Urothelium cell line (cell line): Measurements from ENCODE around the gene PKNOX1.
A peak's percentile ranks its signal among the peaks of the same experiment; 100 is the strongest.
"Not testable (repeated sequence)": the region's sequence is repeated elsewhere in the genome, so short reads cannot be mapped to it uniquely, and the experiment has no call there.

Source experiments
- DNase-seq: peaks from one replicate; pipeline ENCODE4 v3.0.0; 2011; ENCODE audit warnings: low spot score, mixed read lengths
- FAIRE-seq: peaks from 2 replicates; lab custom pipeline; 2011; peaks lifted over from hg19 to GRCh38; lab: Jason Lieb, UNC

The PKNOX1 gene

DNA sequence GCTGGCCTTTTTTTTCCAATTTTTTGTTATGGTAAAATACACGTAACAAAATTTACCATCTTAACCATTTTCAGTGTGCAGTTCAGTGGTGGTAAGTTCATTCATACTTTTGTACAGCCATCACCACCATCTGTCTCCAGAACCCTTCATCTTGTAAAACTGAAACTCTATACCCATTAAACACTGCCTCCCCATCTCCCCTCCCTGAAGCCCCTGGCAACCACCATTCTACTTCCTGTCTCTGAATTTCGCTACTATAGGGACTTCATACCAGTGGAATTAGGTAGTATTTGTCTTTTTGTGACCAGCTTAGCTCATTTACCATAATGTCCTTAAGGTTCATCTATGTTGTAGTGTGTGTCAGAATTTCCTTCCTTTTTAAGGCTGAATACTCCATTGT, 8.7 kb downstream of the PKNOX1 start:
- no peak for FAIRE-seq
- DNase-seq, result no peak

DNA sequence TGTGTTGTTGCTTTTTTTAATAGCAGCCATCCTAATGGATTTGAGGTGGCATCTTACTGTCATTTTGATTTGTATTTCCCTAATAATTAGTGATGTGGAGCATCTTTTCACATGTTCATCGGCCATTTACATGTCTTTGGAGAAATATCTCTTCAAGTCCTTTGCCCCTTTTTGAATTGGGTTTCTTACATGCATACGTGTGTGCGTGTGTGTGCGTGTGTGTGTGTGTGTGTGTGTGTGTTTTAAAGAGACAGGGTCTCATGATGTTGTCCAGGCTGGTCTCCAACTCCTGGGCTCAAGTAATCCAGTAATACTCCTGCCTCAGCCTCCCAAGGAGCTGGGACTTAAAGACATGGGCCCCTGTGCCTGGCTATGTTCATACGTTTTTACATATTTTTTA, 9.5 kb downstream of the PKNOX1 start:
- DNase-seq, result no peak
- no peak for FAIRE-seq

DNA sequence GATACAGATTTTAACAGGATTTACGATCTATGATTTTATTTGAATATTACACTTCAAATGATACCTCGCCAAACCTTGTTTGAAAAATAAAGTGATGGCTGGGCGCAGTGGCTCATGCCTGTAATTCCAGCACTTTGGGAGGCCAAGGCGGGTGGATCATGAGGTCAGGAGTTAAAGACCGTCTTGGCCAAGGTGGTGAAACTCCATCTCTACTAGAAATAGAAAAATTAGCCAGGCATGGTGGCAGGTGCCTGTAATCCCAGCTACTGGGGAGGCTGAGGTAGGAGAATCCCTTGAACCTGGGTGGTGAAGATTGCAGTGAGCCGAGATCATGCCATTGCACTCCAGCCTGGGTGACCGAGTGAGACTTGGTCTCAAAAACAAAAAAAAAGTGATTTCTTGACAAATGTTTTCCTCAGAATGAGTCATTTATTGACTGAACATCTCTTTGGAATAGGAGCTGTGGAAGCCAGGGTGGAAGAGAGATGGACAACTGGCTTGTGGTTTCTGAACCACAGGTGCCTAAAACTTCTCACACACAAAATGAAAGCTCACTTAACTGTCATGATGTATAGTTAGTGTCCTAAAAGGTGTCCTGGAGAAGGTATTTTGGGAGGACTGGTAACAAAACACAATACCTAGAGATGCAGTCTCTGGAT, 11.9 kb downstream of the PKNOX1 start:
- DNase-seq (no peak), FAIRE-seq (no peak)

DNA sequence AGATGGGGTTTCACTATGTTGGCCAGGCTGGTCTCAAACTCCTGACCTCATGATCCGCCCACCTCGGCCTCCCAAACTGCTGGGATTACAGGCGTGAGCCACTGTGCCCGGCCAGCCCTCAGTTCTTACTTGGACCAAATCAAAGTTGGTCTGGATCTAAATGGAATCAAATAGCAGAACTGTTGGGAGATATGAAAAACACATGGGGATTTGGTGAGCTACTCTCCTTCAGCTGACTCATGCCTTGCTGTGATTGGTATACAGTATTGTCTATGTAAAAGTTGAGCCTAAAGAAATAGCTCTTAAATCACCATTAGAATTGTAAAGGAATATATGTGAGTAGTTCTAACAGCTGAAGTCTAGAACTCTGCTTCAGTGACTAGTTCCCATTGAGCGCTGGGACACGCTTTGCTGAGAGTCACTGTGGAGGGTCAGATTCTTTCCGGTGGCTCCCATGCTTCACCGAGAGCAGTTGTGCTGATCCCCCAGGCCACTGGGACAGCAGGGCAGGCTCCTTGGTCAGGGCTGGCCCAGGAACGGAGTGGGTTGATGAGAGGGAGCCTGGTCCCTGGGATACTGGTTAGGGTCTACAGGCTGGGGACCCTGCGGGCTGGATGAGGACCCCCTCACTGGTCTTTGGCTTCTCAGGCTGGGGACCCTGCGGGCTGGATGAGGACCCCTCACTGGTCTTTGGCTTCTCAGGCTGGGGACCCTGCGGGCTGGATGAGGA, 14.0 kb downstream of the PKNOX1 start:
- FAIRE-seq, result no peak
- DNase-seq, result no peak

DNA sequence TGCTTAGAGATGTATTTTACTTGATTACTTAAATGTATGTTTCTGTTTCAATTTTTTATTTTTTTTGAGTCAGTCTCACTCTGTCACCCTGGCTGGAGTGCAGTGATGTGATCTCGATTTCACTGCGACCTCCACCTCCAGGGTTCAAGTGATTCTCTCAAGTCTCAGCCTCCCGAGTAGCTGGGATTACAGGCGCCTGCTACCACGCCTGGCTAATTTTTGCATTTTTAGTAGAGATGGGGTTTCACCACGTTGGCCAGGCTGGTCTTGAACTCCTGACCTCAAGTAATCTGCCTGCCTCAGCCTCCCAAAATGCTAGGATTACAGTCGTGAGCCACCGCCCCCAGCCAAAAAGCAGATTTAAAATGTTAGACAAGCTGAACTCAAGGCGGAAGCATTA, 15.0 kb downstream of the PKNOX1 start:
- DNase-seq, FAIRE-seq: not testable (repeated sequence)

DNA sequence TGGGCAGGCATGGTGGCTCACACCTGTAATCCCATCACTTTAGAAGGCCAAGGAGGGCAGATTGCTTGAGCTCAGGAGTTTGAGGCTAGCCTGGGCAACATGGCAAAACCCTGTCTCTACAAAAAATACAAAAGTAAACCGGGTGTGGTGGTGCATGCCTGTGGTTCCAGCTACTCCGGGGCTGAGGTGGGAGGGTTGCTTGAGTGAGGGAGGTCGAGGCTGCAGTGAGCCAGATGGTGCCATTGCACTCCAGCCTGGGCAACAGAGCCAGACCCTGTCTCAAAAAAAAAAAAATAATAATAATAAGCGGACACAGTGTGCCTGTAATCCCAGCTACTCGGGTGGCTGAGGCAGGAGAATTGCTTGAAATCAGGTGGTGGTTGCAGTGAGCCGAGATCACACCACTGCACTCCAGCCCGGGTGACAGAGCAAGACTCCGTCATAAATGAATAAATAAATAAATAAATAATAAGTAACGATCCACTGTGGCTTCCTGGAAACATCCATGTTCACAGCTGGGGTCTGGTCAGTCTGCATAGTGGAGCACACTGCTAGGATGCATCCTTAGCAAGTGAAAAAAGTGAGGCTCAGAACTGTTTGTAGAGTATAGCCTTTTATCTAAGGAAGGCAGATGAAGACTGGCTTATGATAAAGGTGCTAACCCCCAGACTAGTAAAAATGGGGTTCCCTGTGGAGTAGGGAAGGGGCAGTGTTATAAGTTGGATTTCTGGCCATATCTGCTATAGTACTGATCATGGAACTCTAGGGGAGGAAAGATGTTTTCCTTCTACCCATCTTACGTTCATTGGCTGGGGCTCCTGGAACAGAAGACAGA, 15.7 kb downstream of the PKNOX1 start:
- FAIRE-seq (no peak), DNase-seq (no peak)

DNA sequence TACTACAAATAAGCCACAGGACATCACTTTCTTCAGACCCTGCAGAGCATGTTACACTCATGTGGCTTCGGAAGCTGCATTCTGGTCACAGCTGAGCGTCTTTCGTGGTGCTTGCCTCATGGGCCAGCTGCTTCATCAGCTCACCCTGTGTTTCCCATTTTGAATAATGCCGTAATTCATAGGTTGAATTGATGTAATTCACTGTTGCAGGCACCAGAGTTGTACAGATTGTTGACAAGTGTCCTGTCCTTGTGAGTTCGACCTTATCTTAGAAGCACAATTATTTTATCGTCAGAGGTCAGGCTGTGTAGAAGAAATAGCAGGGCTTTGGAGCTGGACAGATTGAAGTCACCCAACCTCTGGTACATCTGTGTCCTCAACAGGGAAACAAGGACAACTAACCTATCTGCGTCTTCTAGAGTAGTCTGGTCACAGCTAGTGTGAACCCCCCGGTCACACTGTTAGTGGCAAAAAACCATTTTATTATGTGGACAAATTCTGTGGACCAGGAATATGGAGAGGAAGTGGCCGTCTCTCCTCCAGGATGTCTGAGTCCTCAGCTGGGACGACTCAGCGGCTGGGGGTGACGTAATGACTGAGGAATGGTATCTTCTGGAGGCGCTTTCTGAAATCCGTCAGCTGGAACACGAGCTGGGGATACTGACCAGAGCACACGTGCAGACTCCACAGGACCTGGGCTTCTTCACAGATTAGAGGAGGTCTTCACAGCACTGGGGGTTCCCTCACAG, 17.8 kb downstream of the PKNOX1 start:
- peak; percentile 32 for FAIRE-seq
- DNase-seq, result peak; percentile 68

DNA sequence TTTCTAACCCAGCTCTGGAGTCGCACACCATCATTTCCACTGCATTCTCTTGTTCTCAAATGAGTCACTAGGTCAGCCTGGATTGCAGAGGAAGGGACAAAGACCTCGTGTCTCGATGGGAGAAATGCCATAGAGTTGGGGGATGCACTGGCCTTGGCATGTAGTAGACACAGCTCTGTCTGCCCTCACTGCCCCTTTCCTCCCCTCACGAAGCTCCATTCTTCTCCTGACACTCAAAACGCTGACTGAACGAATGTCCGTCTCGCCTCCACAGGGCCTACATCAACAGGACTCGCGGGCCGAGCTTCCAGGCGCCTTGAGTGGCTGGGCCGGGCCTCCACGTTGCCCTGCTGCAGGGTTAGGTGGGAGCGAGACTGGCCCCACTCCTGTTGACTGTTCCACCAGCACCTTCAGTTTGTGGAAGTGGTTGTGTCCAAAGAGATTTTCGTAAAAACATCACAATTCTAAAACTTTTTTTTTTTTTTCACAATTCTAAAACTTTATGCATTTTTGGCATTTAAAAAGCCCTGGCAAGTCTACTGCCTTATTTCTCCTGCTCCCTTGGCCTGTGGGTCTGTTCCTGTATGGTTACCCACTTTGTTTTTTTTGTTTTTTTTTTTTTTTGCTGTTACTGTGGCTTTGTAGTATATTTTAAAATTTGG, 18.8 kb downstream of the PKNOX1 start:
- FAIRE-seq (no peak), DNase-seq (no peak)

DNA sequence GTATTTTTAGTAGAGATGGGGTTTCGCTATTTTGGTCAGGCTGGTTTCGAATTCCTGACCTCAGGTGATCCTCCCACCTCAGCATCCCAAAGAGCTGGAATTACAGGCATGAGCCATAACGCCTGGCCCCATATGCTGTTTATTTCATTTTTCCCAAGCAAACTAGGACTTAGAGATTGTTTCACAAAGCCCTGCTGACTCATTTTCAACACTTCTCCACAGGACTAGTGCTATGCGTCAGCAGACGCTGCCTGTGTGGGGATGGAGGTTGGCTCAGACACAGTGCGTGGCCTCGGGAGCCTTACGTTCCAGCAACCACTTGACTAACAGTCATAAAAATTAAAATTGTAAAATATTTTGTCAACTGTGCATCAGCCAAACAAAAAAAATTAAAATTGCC, 22.7 kb downstream of the PKNOX1 start:
- FAIRE-seq, result no peak
- no peak for DNase-seq

DNA sequence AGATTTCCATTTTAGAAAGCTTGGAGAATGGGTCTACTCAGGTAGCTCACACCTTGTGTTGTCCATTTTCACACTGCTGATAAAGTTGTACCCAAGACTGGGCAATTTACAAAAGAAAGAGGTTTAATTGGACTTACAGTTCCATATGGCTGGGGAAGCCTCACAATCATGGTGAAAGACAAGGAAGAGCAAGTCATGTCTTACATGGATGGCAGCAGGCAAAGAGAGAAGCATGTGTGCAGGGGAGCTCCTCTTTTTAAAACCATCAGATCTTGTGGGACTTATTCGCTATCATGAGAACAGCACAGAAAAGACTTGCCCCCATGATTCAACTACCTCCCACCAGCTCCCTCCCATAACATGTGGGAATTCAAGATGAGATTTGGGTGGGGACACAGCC, 23.6 kb downstream of the PKNOX1 start:
- FAIRE-seq, DNase-seq: not testable (repeated sequence)

DNA sequence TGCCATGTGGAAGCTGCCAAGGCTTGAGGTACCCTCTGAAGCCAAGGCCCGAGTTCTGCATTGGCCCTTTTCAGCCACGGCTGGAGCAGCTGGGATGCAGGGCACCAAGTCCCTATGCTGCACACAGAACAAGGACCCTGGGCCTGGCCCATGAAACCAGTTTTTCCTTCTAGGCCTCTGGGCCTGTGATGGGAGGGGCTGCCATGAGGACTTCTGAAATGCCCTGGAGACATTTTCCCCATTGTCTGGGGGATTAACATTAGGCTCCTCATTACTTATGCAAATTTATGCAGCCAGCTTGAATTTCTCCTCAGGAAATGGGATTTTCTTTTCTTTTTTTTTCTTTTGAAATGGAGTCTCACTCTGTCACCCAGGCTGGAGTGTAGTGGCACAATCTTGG, 24.8 kb downstream of the PKNOX1 start:
- not testable (repeated sequence) for FAIRE-seq, DNase-seq

DNA sequence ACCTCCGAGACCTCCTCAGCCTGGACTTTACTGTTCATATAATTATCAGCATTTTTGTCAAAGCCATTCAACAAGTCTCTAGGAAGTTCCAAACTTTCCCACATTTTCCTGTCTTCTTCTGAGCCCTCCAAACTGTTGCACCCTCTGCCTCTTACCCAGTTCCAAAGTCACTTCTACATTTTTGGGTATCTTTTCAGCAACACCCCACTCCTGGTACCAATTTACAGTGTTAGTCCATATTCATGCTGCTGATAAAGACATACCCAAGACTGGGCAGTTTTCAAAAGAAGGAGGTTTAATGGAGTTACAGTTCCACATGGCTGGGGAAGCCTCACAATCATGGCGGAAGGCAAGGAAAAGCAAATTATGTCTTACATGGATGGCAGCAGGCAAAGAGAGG, 25.7 kb downstream of the PKNOX1 start:
- DNase-seq, FAIRE-seq: not testable (repeated sequence)

DNA sequence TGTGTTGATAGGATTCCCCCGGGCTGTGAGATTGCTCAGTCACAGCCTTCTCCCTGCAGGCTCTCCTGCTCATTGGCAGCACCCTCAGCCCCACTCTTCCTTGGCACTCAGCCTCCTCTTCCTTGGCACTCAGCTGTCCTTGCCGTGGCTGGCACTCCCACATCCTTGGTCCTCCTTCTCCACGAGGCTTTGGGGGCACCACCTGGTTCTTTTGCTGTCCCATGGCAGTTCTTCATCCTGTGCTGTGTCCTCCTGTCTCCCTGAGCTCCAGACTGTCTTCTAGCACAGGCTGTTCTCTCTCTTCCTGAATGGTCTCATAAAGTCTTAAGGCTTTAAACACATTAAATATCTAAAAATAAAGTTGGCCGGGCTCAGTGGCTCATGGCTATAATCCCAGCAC, 27.0 kb downstream of the PKNOX1 start:
- FAIRE-seq (no peak), DNase-seq (no peak)

DNA sequence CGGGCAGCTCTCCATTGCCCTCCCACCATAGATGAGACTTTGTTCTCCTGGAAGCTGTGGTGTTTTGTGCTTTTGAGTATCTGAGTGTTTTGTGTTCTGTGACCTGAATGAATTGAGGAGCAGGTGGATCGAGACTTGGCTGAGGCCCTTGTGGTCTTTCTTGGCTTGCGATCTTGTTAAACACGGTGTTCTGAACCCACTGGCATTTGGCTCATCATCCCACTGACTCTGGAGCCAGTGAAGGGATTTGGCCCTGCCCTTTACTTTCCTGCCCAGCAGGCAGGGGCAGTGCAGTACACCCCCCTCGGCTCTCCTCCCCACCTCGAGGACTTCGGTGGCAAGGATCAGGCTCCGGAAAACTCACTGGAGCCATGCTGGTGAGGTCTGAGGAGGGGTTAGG, 30.6 kb downstream of the PKNOX1 start:
- FAIRE-seq (no peak), DNase-seq (no peak)

DNA sequence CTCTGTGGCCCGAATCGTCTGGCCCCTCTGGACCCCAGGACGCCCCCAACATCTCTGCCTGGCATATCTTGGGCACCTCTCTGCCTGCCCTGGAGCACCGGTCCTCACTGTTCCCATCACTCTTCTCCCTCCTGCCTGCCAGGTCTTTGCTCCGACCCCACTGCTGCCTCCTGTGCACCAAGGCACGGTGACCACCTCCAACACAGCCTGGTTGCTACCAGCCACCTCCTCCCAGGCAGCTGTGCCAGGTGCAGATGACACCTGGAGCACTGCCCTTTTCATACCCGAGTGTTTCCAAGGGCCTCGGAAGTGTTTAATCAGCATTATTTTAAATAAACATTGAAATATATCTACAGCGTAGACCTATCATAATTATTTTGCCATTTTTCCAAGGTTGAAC, 31.3 kb downstream of the PKNOX1 start:
- DNase-seq (no peak), FAIRE-seq (no peak)

DNA sequence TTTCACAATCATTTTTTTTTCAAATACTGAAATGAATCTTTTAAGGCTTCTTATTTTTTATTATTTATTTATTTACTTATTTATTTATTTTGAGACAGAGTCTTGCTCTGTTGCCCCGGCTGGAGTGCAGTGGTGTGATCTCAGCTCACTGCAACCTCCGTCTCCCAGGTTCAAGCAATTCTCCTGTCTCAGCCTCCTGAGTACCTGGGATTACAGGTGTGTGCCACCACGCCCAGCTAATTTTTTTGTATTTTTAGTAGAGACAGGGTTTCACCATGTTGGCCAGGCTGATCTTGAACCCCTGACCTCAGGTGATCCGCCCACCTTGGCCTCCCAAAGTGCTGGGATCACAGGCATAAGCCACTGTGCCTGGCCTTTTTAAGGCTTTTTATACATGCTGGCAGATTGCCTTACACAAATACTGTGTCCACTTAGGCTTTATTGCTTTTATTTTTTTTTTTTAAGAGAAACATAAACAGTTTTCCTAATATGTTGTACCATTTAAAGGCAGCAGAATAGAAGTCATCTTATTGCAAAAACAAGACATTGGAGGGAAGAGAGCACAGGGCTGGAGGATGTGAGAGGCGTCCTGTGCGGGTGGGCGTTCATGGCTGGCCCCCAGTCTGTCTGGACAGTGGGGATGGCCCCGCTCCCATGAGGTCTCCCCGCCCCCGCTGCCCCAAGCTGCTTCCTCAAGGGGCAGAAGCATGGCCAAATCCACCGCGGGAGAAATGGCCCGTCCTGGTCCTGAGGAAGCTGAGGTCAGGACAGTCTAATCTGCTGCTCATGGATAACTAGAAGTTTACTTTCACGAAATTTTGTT, 31.9 kb downstream of the PKNOX1 start:
- DNase-seq, FAIRE-seq: not testable (repeated sequence)

DNA sequence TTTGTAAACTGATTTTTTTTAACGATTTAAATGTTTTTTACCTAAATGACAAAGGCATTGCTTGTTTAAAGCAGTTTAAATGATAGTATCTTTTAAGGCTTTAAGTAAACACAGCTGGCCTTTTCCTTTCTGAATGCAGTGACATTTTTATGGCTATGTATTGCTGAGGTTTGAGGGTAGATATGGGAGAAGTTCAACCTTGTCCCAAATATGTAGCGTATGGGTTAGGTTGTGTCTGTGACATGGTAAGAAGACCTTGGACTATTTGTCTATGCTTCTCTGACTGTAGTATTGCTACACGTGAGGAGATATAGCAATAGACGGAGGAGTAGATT, 32.5 kb downstream of the PKNOX1 start:
- no peak for DNase-seq
- FAIRE-seq, result no peak

DNA sequence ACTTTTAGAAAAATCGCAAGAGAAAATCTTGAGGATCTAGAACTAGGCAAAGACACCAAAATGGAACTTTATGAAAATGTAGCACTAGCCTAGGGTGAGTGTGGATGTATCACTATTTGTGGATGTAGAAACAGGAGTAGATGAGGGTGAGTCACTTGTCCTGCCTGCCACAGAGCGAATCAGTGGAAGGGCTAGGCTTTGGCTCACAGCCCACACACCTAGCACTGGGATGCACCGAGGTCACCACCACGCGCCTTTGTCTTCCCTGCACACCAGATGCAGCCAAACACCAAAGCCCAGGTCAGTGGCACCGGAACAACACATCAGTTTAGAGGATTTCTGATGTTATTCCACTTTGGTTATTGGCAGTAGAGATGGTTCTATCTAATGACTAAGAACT, 38.2 kb downstream of the PKNOX1 start:
- no peak for FAIRE-seq
- DNase-seq, result no peak

DNA sequence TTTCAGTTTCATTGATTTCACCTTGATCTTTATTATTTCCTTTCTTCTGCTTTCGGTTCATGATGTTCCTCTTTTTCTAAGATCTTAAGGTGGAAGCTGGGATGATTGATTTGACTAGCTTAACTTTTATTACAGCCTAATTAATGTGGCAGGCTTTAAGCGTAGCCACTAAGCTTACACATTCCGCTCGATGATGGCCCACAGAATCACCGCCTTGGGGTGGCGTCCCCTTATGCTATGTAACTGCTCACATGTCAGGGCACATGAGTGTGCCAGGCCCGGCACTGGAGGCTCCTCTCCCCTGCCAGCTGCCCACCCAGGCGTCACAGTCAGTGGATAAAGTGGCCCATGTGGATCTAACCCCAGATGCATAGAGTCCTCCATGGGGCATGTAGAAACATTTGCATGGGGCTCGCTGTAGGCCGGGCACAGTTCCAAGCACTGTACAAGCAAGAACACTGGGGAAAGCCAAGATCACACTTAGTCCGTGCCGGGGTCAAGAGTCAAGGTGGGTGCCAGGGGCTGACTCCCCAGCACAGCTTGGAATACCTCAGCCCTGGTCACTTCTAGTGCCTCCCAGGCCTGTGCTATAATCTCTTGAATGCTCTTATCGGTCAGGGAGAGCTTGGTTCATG, 41.7 kb downstream of the PKNOX1 start:
- FAIRE-seq (no peak), DNase-seq (no peak)
